ENCODE data around the gene CSAG3.
"Not testable (repeated sequence)": the region's sequence is repeated elsewhere in the genome, so short reads cannot be mapped to it uniquely, and the experiment has no call there.

The CSAG3 gene

GRCh38 chrX:152758918-152759317 is at the start of gene CSAG3:
TSS of gene CSAG3 (plus strand) at chrX:152759218.
- DNase-seq (ENCODE audit: low read depth); H3K4me3 ChIP-seq (ENCODE audit: low read depth, low read length): not testable (repeated sequence)

GRCh38 chrX:152713195-152713594 is 45.8 kb upstream of the CSAG3 start:
- not testable (repeated sequence) for H3K4me3 ChIP-seq (ENCODE audit: low read depth, low read length); DNase-seq (ENCODE audit: low read depth)

- not testable (repeated sequence) for DNase-seq (ENCODE audit: low read depth); H3K4me3 ChIP-seq (ENCODE audit: low read depth, low read length)
These were observed 44.9 kb upstream of the CSAG3 start, which contains the start of gene MAGEA2B for GRCh38 chrX:152713815-152714787. TSS of gene MAGEA2B (plus strand) at chrX:152714628. CDS start at chrX:152717107, 2,479 bp downstream.

- no peak for DNase-seq (ENCODE audit: low read depth)
- TF ChIP-seq CTCF (IDR thresholded peaks at IDR 0.05; ENCODE audit: control insufficient read depth, extremely low read depth, insufficient read depth): no peak
- H3K4me3 ChIP-seq (ENCODE audit: low read depth, low read length): no peak overlapping the region
These were observed 33.6 kb upstream of the CSAG3 start for GRCh38 chrX:152725409-152725808.

GRCh38 chrX:152733261-152733975 is 25.6 kb upstream of the CSAG3 start, which contains the start of the genes CSAG1 and MAGEA12:
TSS of gene CSAG1 (minus strand) at chrX:152733721. CDS start at chrX:152732460, 1,261 bp downstream.
TSS of gene MAGEA12 (plus strand) at chrX:152733757. CDS start at chrX:152736162, 2,405 bp downstream.
- no peak for TF ChIP-seq CTCF (IDR thresholded peaks at IDR 0.05; ENCODE audit: control insufficient read depth, extremely low read depth, insufficient read depth)
- H3K4me3 ChIP-seq (ENCODE audit: low read depth, low read length): peak within 1 kb of the TSS; percentile 91
- DNase-seq (ENCODE audit: low read depth): peak; percentile 74

- DNase-seq (ENCODE audit: low read depth): not testable (repeated sequence)
- H3K4me3 ChIP-seq (ENCODE audit: low read depth, low read length): peak overlapping the region; percentile 91
These were observed 24.7 kb upstream of the CSAG3 start for GRCh38 chrX:152734143-152734858.

GRCh38 chrX:152735101-152735500 is 23.9 kb upstream of the CSAG3 start:
- DNase-seq (ENCODE audit: low read depth): no peak
- peak overlapping the region; percentile 91 for H3K4me3 ChIP-seq (ENCODE audit: low read depth, low read length)
- TF ChIP-seq CTCF (IDR thresholded peaks at IDR 0.05; ENCODE audit: control insufficient read depth, extremely low read depth, insufficient read depth): no peak

- DNase-seq (ENCODE audit: low read depth): no peak
- H3K4me3 ChIP-seq (ENCODE audit: low read depth, low read length): no peak overlapping the region
- no peak for TF ChIP-seq CTCF (IDR thresholded peaks at IDR 0.05; ENCODE audit: control insufficient read depth, extremely low read depth, insufficient read depth)
These were observed 23.0 kb upstream of the CSAG3 start for GRCh38 chrX:152735860-152736511.

GRCh38 chrX:152736528-152736927 is 22.5 kb upstream of the CSAG3 start:
- not testable (repeated sequence) for H3K4me3 ChIP-seq (ENCODE audit: low read depth, low read length); DNase-seq (ENCODE audit: low read depth)
